HUES64 (cell line): ENCODE data around the gene MED6.

Experiments
- H3K27ac ChIP-seq: 2 replicates; pipeline ENCODE4 v1.7.0; 2013; ENCODE audit warnings: low read depth, low read length, inconsistent platforms
- H3K27me3 ChIP-seq: 2 replicates; pipeline ENCODE4 v1.6.1; 2013; ENCODE audit warnings: mild to moderate bottlenecking, low read length; ENCODE audit not compliant: insufficient read depth
- H3K36me3 ChIP-seq: 2 replicates; pipeline ENCODE4 v1.6.1; 2013; ENCODE audit warnings: mild to moderate bottlenecking, low read length; ENCODE audit not compliant: insufficient read depth
- H3K4me1 ChIP-seq: 2 replicates; pipeline ENCODE4 v1.6.1; 2013; ENCODE audit warnings: mild to moderate bottlenecking, low read length, moderate library complexity; ENCODE audit not compliant: insufficient read depth
- H3K4me3 ChIP-seq: 2 replicates; pipeline ENCODE4 v1.5.1; 2013; ENCODE audit warnings: mild to moderate bottlenecking, low read length, moderate library complexity
- H3K9ac ChIP-seq: 2 replicates; pipeline ENCODE4 v1.6.1; 2013; ENCODE audit warnings: mild to moderate bottlenecking, low read depth, low read length
- H3K9me3 ChIP-seq: 2 replicates; pipeline ENCODE4 v1.6.1; 2013; ENCODE audit warnings: low read depth, low read length; ENCODE audit not compliant: insufficient read depth
- WGBS: fragments of 150-250, 120-280 bp; methylation state at CpG from one replicate; pipeline ENCODE4 v1.1.7; 2013; ENCODE audit warnings: missing lambda C conversion rate; 5-methylcytosine and 5-hydroxymethylcytosine counted together

Gene MED6

GRCh38 chr14:70555890-70556289 is 44.6 kb downstream of the MED6 start:
- no peak overlapping the region for H3K9ac ChIP-seq
- H3K9me3 ChIP-seq = peaks cover 3% of the 10 kb centered on the region; the same call in 1 of the 2 replicates
- H3K4me1 ChIP-seq = no peaks in the 10 kb centered on the region
- no peaks in the 10 kb centered on the region for H3K27me3 ChIP-seq
- H3K27ac ChIP-seq = no peak overlapping the region
- no peak overlapping the region for H3K4me3 ChIP-seq
- 94% methylated on average over 19 of the region's 19 CpGs for WGBS
- no peaks in the 10 kb centered on the region for H3K36me3 ChIP-seq

- no peaks in the 10 kb centered on the region for H3K4me1 ChIP-seq
- no peak overlapping the region for H3K27ac ChIP-seq
- H3K9ac ChIP-seq = no peak overlapping the region
- H3K36me3 ChIP-seq = 0 out of 2 replicates have a peak, but pooled peaks cover 3% of the 10 kb centered on the region
- no peaks in the 10 kb centered on the region for H3K27me3 ChIP-seq
- H3K9me3 ChIP-seq = peaks cover 29% of the 10 kb centered on the region
- no peak overlapping the region for H3K4me3 ChIP-seq
- WGBS = 83% methylated on average over 4 of the region's 5 CpGs
These were observed 62.4 kb downstream of the MED6 start for GRCh38 chr14:70538087-70538486.

GRCh38 chr14:70536830-70537229 is 63.6 kb downstream of the MED6 start:
- no peak overlapping the region for H3K4me3 ChIP-seq
- 91% methylated on average over 1 of the region's 1 CpG for WGBS
- peaks cover 31% of the 10 kb centered on the region for H3K9me3 ChIP-seq
- no peaks in the 10 kb centered on the region for H3K4me1 ChIP-seq
- H3K36me3 ChIP-seq = 0 out of 2 replicates have a peak, but pooled peaks cover 3% of the 10 kb centered on the region
- H3K27me3 ChIP-seq = no peaks in the 10 kb centered on the region
- no peak overlapping the region for H3K27ac ChIP-seq
- H3K9ac ChIP-seq = no peak overlapping the region

- H3K9ac ChIP-seq = no peak within 1 kb of the TSS
- 0 out of 2 replicates have a peak, but pooled peaks cover 3% of the 10 kb centered on the region for H3K36me3 ChIP-seq
- no peak within 1 kb of the TSS for H3K4me3 ChIP-seq
- H3K27ac ChIP-seq = no peak within 1 kb of the TSS
- H3K4me1 ChIP-seq = no peaks in the 10 kb centered on the region
- no peaks in the 10 kb centered on the region for H3K27me3 ChIP-seq
- H3K9me3 ChIP-seq = peaks cover 28% of the 10 kb centered on the region
These were observed 65.6 kb downstream of the MED6 start, which contains the start of gene ADAM20 for GRCh38 chr14:70534904-70535303. TSS of gene ADAM20 (minus strand) at chr14:70535004. CDS start at chr14:70524757, 10,247 bp downstream.
